ENCODE data around the gene LPCAT2.

DNA sequence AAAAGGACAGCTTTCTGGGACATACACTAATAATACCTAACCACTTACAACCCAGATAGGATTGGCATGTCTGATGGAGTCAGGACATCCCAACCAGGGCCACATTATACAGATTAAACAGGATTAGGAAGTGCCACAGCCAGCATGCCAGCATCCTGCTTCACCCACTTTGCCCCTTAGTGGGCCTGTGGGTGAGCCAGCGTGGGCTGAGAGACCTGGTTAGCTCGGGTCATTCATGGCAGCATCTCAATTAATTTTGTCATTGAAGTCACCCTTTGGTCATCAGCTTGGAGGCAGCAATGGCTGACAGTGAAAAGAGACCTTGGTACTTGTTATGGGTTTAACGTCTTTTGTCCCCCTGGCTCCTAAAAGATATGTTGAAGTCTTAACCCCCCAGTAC lies 117.0 kb downstream of the LPCAT2 start:
- TF ChIP-seq, protein P1, sequence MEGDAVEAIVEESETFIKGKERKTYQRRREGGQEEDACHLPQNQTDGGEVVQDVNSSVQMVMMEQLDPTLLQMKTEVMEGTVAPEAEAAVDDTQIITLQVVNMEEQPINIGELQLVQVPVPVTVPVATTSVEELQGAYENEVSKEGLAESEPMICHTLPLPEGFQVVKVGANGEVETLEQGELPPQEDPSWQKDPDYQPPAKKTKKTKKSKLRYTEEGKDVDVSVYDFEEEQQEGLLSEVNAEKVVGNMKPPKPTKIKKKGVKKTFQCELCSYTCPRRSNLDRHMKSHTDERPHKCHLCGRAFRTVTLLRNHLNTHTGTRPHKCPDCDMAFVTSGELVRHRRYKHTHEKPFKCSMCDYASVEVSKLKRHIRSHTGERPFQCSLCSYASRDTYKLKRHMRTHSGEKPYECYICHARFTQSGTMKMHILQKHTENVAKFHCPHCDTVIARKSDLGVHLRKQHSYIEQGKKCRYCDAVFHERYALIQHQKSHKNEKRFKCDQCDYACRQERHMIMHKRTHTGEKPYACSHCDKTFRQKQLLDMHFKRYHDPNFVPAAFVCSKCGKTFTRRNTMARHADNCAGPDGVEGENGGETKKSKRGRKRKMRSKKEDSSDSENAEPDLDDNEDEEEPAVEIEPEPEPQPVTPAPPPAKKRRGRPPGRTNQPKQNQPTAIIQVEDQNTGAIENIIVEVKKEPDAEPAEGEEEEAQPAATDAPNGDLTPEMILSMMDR (IDR thresholded peaks at IDR 0.05) = no peak
- TF ChIP-seq POLR2A (IDR thresholded peaks at IDR 0.05) = no peak

Data from Peyer's patch (tissue), 4 donors.